ENCODE measurements around the gene ATF6. TPM values are rescaled to one million over a fixed set of nuclear protein-coding genes. Genes with fewer than 3 reads are reported as not detected.

Gene ATF6
- total RNA-seq, 1 experiment from 2014 or later: 56.3 TPM

GRCh38 chr1:161962091-161962887, 196.2 kb downstream of the ATF6 start:
- no peak for TF ChIP-seq CTCF (IDR thresholded peaks at IDR 0.05; ENCODE audit: unreplicated experiment)
- Mint-ChIP-seq H3K9me3 (ENCODE audit: unreplicated experiment) (no peaks in the 10 kb centered on the region), H3K4me1 (ENCODE audit: insufficient read depth, unreplicated experiment) (peaks cover 33% of the 10 kb centered on the region), H3K27ac (ENCODE audit: low read depth, unreplicated experiment) (peak overlapping the region; percentile 40), H3K4me3 (ENCODE audit: unreplicated experiment) (peak overlapping the region; percentile 69), H3K27me3 (ENCODE audit: insufficient read depth, unreplicated experiment) (no peaks in the 10 kb centered on the region), H3K36me3 (ENCODE audit: insufficient read depth, unreplicated experiment) (peaks cover 26% of the 10 kb centered on the region)
- BruUV-seq (replicated peaks): no TSS peak
- CTCF ChIA-PET: interaction anchor here (1.0 to 1.8 kb wide), 4 partner anchors 13 to 75 kb away, joined by 3 to 10 read pairs (median 4); no protein-coding TSS in a partner anchor
- POLR2A ChIA-PET: interaction anchor here (0.7 to 1.4 kb wide), 5 partner anchors 9 to 598 kb away, joined by 3 to 4 read pairs (median 3); partner anchors contain the start of gene OLFML2B
- DNase-seq (ENCODE audit: unreplicated experiment): peak; percentile 71
- intact Hi-C loops (cut with micrococcal nuclease): loop anchor here (5.0 kb wide), 2 partner anchors 60 to 170 kb away; partner anchors contain the start of gene OLFML2B

GRCh38 chr1:161966067-161966466, 199.9 kb downstream of the ATF6 start:
- ChIA-PET POLR2A (interaction anchor here (0.7 kb wide), 1 partner anchor 18 kb away, joined by 3 read pairs; no protein-coding TSS in a partner anchor), CTCF (interaction anchor here (0.7 to 1.9 kb wide), 5 partner anchors 7 to 71 kb away, joined by 3 to 8 read pairs (median 3); no protein-coding TSS in a partner anchor)
- H3K27me3 Mint-ChIP-seq (ENCODE audit: insufficient read depth, unreplicated experiment): no peaks in the 10 kb centered on the region
- H3K27ac Mint-ChIP-seq (ENCODE audit: low read depth, unreplicated experiment): no peak overlapping the region
- BruUV-seq (replicated peaks): no TSS peak
- no peaks in the 10 kb centered on the region for H3K9me3 Mint-ChIP-seq (ENCODE audit: unreplicated experiment)
- peaks cover 9% of the 10 kb centered on the region for H3K36me3 Mint-ChIP-seq (ENCODE audit: insufficient read depth, unreplicated experiment)
- peak; percentile 11 for DNase-seq (ENCODE audit: unreplicated experiment)
- H3K4me1 Mint-ChIP-seq (ENCODE audit: insufficient read depth, unreplicated experiment): peaks cover 19% of the 10 kb centered on the region
- TF ChIP-seq CTCF (IDR thresholded peaks at IDR 0.05; ENCODE audit: unreplicated experiment): no peak
- intact Hi-C loops (cut with micrococcal nuclease): no loop called here
- no peak overlapping the region for H3K4me3 Mint-ChIP-seq (ENCODE audit: unreplicated experiment)

GRCh38 chr1:161970036-161970435, 203.9 kb downstream of the ATF6 start:
- CTCF ChIA-PET: interaction anchor here (0.9 to 1.7 kb wide), 2 partner anchors 54 to 67 kb away, joined by 3 to 4 read pairs; partner anchors contain the start of gene OLFML2B
- H3K27me3 Mint-ChIP-seq (ENCODE audit: insufficient read depth, unreplicated experiment): peaks cover 14% of the 10 kb centered on the region
- no peaks in the 10 kb centered on the region for H3K4me1 Mint-ChIP-seq (ENCODE audit: insufficient read depth, unreplicated experiment)
- POLR2A ChIA-PET: no interaction called here
- BruUV-seq (replicated peaks): no TSS peak
- DNase-seq (ENCODE audit: unreplicated experiment): no peak
- H3K27ac Mint-ChIP-seq (ENCODE audit: low read depth, unreplicated experiment): no peak overlapping the region
- no peaks in the 10 kb centered on the region for H3K9me3 Mint-ChIP-seq (ENCODE audit: unreplicated experiment)
- no peak overlapping the region for H3K4me3 Mint-ChIP-seq (ENCODE audit: unreplicated experiment)
- peaks cover 9% of the 10 kb centered on the region for H3K36me3 Mint-ChIP-seq (ENCODE audit: insufficient read depth, unreplicated experiment)
- TF ChIP-seq CTCF (IDR thresholded peaks at IDR 0.05; ENCODE audit: unreplicated experiment): no peak
- intact Hi-C loops (cut with micrococcal nuclease): no loop called here

- no peak overlapping the region for H3K27ac Mint-ChIP-seq (ENCODE audit: low read depth, unreplicated experiment)
- no peak overlapping the region for H3K4me3 Mint-ChIP-seq (ENCODE audit: unreplicated experiment)
- DNase-seq (ENCODE audit: unreplicated experiment): no peak
- BruUV-seq (replicated peaks): no TSS peak
- no peaks in the 10 kb centered on the region for H3K9me3 Mint-ChIP-seq (ENCODE audit: unreplicated experiment)
- POLR2A ChIA-PET: no interaction called here
- no peak for TF ChIP-seq CTCF (IDR thresholded peaks at IDR 0.05; ENCODE audit: unreplicated experiment)
- H3K36me3 Mint-ChIP-seq (ENCODE audit: insufficient read depth, unreplicated experiment): peaks cover 9% of the 10 kb centered on the region
- no peaks in the 10 kb centered on the region for H3K4me1 Mint-ChIP-seq (ENCODE audit: insufficient read depth, unreplicated experiment)
- CTCF ChIA-PET: interaction anchor here (0.7 to 1.7 kb wide), 3 partner anchors 53 to 81 kb away, joined by 3 to 4 read pairs (median 3); partner anchors contain the start of gene OLFML2B
- peaks cover 19% of the 10 kb centered on the region for H3K27me3 Mint-ChIP-seq (ENCODE audit: insufficient read depth, unreplicated experiment)
- intact Hi-C loops (cut with micrococcal nuclease): no loop called here
These were observed 204.5 kb downstream of the ATF6 start for GRCh38 chr1:161970633-161971032.
